HepG2 (cell line): ENCODE data around the gene SESN2. TPM values are rescaled to one million over a fixed set of nuclear protein-coding genes. Genes with fewer than 3 reads are reported as not detected.
A peak's percentile ranks its signal among the peaks of the same experiment; 100 is the strongest.

ENCODE experiments used
- FOSL1 ChIP-seq: sonication (generic); formaldehyde crosslinking; IDR thresholded peaks from 2 replicates; pipeline ENCODE4 v1.9.0; 2021; ENCODE audit warnings: missing genetic modification reagents, borderline replicate concordance
- GLI4 ChIP-seq: sonication (generic); formaldehyde crosslinking; IDR thresholded peaks from 2 replicates; pipeline ENCODE4 v1.5.1; 2020; ENCODE audit warnings: missing genetic modification reagents, mild to moderate bottlenecking, moderate library complexity, borderline replicate concordance
- HIC2 ChIP-seq: sonication (generic); formaldehyde crosslinking; IDR thresholded peaks from 2 replicates; pipeline ENCODE4 v1.9.0; 2022; ENCODE audit warnings: low read depth, missing genetic modification reagents
- IRX3 ChIP-seq: sonication (generic); formaldehyde crosslinking; IDR thresholded peaks from 2 replicates; pipeline ENCODE4 v1.8.1; 2023; ENCODE audit warnings: mild to moderate bottlenecking, low read depth, missing genetic modification reagents, borderline replicate concordance
- KDM1A ChIP-seq: IDR thresholded peaks from 2 replicates; pipeline ENCODE4 v1.6.1; 2016; ENCODE audit warnings: missing compliant biosample characterization
- KDM6A ChIP-seq: IDR thresholded peaks from 2 replicates; pipeline ENCODE4 v1.6.1; 2016; ENCODE audit warnings: low read depth
- KMT2A ChIP-seq: sonication (generic); formaldehyde crosslinking; IDR thresholded peaks from 2 replicates; pipeline ENCODE4 v1.4.0; 2020; ENCODE audit warnings: missing genetic modification reagents
- NFYB ChIP-seq: sonication (generic); formaldehyde crosslinking; IDR thresholded peaks from 2 replicates; pipeline ENCODE4 v1.4.0; 2020; ENCODE audit warnings: missing genetic modification reagents
- NR3C1 ChIP-seq: sonication (generic); formaldehyde crosslinking; IDR thresholded peaks from 2 replicates; pipeline ENCODE4 v1.4.0; 2020; ENCODE audit warnings: missing genetic modification reagents
- RCOR2 ChIP-seq: IDR thresholded peaks from 2 replicates; pipeline ENCODE4 v1.6.1; 2016; ENCODE audit warnings: missing biosample characterization, missing genetic modification reagents
- RNF219 ChIP-seq: sonication (generic); formaldehyde crosslinking; IDR thresholded peaks from 2 replicates; pipeline ENCODE4 v1.5.0; 2020; ENCODE audit warnings: mild to moderate bottlenecking, missing genetic modification reagents
- RXRB ChIP-seq: IDR thresholded peaks from 2 replicates; pipeline ENCODE4 v1.6.1; 2016; ENCODE audit warnings: borderline replicate concordance, missing genetic modification reagents, missing compliant biosample characterization
- SKIL ChIP-seq: sonication (generic); formaldehyde crosslinking; IDR thresholded peaks from 2 replicates; pipeline ENCODE4 v1.8.0; 2022; ENCODE audit warnings: missing genetic modification reagents, mild to moderate bottlenecking, moderate library complexity, borderline replicate concordance
- SP1 ChIP-seq, 2 experiments: fragments of 450-650 bp in 1 of 2; sonication (generic) in 1 of 2; formaldehyde crosslinking in 1 of 2; IDR thresholded peaks; 2 replicates each; pipeline versions ENCODE4 v1.4.0 to v1.6.1; 2016 to 2020; ENCODE audit warnings: missing genetic modification reagents in 1 of 2
- SP140L ChIP-seq: sonication (generic); formaldehyde crosslinking; IDR thresholded peaks from 2 replicates; pipeline ENCODE4 v1.4.0; 2020; ENCODE audit warnings: missing genetic modification reagents, borderline replicate concordance
- TSC22D2 ChIP-seq: sonication (generic); formaldehyde crosslinking; IDR thresholded peaks from 2 replicates; pipeline ENCODE4 v1.5.1; 2020; ENCODE audit warnings: missing genetic modification reagents, mild to moderate bottlenecking, borderline replicate concordance
- U2AF2 ChIP-seq: fragments of 200-400 bp; formaldehyde crosslinking; IDR thresholded peaks from 2 replicates; pipeline ENCODE4 v1.6.1; 2017; ENCODE audit warnings: low read depth, mild to moderate bottlenecking, low read length
- ZHX1 ChIP-seq: sonication (generic); formaldehyde crosslinking; IDR thresholded peaks from 2 replicates; pipeline ENCODE4 v1.8.1; 2022; ENCODE audit warnings: low read depth, mild to moderate bottlenecking, missing genetic modification reagents
- ZNF101 ChIP-seq: sonication (generic); formaldehyde crosslinking; IDR thresholded peaks from 2 replicates; pipeline ENCODE4 v1.4.0; 2020; ENCODE audit warnings: mild to moderate bottlenecking, low read depth, missing genetic modification reagents, borderline replicate concordance
- ZNF337 ChIP-seq: sonication (generic); formaldehyde crosslinking; IDR thresholded peaks from 2 replicates; pipeline ENCODE4 v1.5.1; 2020; ENCODE audit warnings: missing genetic modification reagents, low read depth, mild to moderate bottlenecking, borderline replicate concordance
- ZNF451 ChIP-seq: sonication (generic); formaldehyde crosslinking; IDR thresholded peaks from 2 replicates; pipeline ENCODE4 v1.5.0; 2020; ENCODE audit warnings: mild to moderate bottlenecking, missing genetic modification reagents
- ZNF550 ChIP-seq: sonication (generic); formaldehyde crosslinking; IDR thresholded peaks from 2 replicates; pipeline ENCODE4 v1.4.0; 2020; ENCODE audit warnings: mild to moderate bottlenecking, missing genetic modification reagents, borderline replicate concordance
- ZNF792 ChIP-seq: IDR thresholded peaks from 2 replicates; pipeline ENCODE4 v1.6.1; 2016
- polyA plus RNA-seq, 8 experiments: library from polyadenylated mRNA; depleted of rRNA in 3 of 8; stranded (reverse) in 7 of 8; unstranded in 1 of 8; fragments of >200 nt; fragmentation: Illumina TruSeq in 4 of 8; extraction: Trizol in 4 of 8; gene quantifications; 2 replicates each; pipeline versions ENCODE4 v1.2.1 to v1.2.3, GENCODE V29; 2011 to 2016; ENCODE audit warnings: low read depth in 4 of 8, missing spikeins in 1 of 8, mixed read lengths in 1 of 8; ENCODE audit not compliant: insufficient read depth in 1 of 8
- total RNA-seq, 5 experiments: library from RNA; depleted of rRNA; stranded (reverse); fragments of >200 nt; fragmentation: Illumina TruSeq; extraction: Trizol; gene quantifications; 2 replicates each; pipeline ENCODE4 v1.2.3, GENCODE V29; 2016; ENCODE audit warnings: low read depth in 1 of 5

SESN2 gene
- total and polyA plus RNA-seq, 2 of the 13 experiments (the other 11 are each of a cell fraction or from before 2014, with no cell fraction given) = 13.2 to 19.1 TPM

GRCh38 chr1:28295936-28296335 lies 36.6 kb downstream of the SESN2 start (continued):
- TF ChIP-seq SKIL (CRISPR knock-in tag) (no peak), ZHX1 (no peak), FOSL1 (CRISPR knock-in tag) (0 out of 2 replicates have a peak, but pooled peaks have one; percentile 32), KDM1A (CRISPR knock-in tag) (peak; percentile 96), ZNF792 (CRISPR knock-in tag) (0 out of 2 replicates have a peak, but pooled peaks have one; percentile 21), ZNF101 (no peak), ZNF451 (CRISPR knock-in tag) (no peak), SP1 (IDR thresholded peaks at IDR 0.05) (no peak), SP1 (CRISPR knock-in tag; IDR thresholded peaks at IDR 0.05) (no peak), KDM6A (CRISPR knock-in tag) (no peak), RCOR2 (CRISPR knock-in tag) (peak; percentile 85; the same call in 1 of the 2 replicates), TSC22D2 (no peak), IRX3 (CRISPR knock-in tag) (no peak), NFYB (CRISPR knock-in tag) (no peak), U2AF2 (no peak), GLI4 (no peak), HIC2 (no peak), RXRB (CRISPR knock-in tag) (no peak), KMT2A (CRISPR knock-in tag) (no peak), ZNF550 (no peak), RNF219 (no peak), SP140L (CRISPR knock-in tag) (no peak), ZNF337 (CRISPR knock-in tag) (no peak), NR3C1 (CRISPR knock-in tag) (no peak)
